GM12865 (cell line): ENCODE results near the gene PROKR1.

Experiments
- DNase-seq: peaks from one replicate; pipeline ENCODE4 v3.0.0; 2010; ENCODE audit warnings: low read depth
- H3K4me3 ChIP-seq: 2 replicates; pipeline ENCODE4 v1.5.1; 2011; ENCODE audit warnings: mild to moderate bottlenecking, low read depth, low read length, control low read depth
- CTCF ChIP-seq: IDR thresholded peaks from 2 replicates; pipeline ENCODE4 v1.5.1; 2011; ENCODE audit warnings: low read length, control low read depth, low read depth, inconsistent platforms; ENCODE audit not compliant: insufficient read depth; ENCODE audit errors: missing control alignments

PROKR1 gene

GRCh38 chr2:68687018-68687417 is 43.6 kb downstream of the PROKR1 start:
- no peak for TF ChIP-seq CTCF
- no peak for DNase-seq
- no peak overlapping the region for H3K4me3 ChIP-seq

GRCh38 chr2:68689553-68690537 is 46.5 kb downstream of the PROKR1 start:
- peak overlapping the region; percentile 31; the same call in 1 of the 2 replicates for H3K4me3 ChIP-seq
- DNase-seq = peak; percentile 83
- no peak for TF ChIP-seq CTCF

GRCh38 chr2:68690851-68691250 is 47.5 kb downstream of the PROKR1 start:
- TF ChIP-seq CTCF = no peak
- peak overlapping the region; percentile 31; the same call in 1 of the 2 replicates for H3K4me3 ChIP-seq
- DNase-seq = no peak

GRCh38 chr2:68692511-68692910 is 49.1 kb downstream of the PROKR1 start:
- DNase-seq = no peak
- no peak for TF ChIP-seq CTCF

GRCh38 chr2:68693951-68694350 is 50.6 kb downstream of the PROKR1 start:
- no peak for DNase-seq
- no peak overlapping the region for H3K4me3 ChIP-seq
- no peak for TF ChIP-seq CTCF

More at GRCh38 chr2:68692511-68692910, 49.1 kb downstream of the PROKR1 start:
- no peak overlapping the region for H3K4me3 ChIP-seq

GRCh38 chr2:68695971-68696370 is 52.6 kb downstream of the PROKR1 start:
- no peak for DNase-seq

More at GRCh38 chr2:68695971-68696370, 52.6 kb downstream of the PROKR1 start:
- H3K4me3 ChIP-seq = no peak overlapping the region
- no peak for TF ChIP-seq CTCF
